HG03060 (cell line): Measurements from ENCODE around the gene TAF11L3.
"Not testable (repeated sequence)": the region's sequence is repeated elsewhere in the genome, so short reads cannot be mapped to it uniquely, and the experiment has no call there.

Experiments used
- ATAC-seq: cut with Tn5 transposase; IDR thresholded peaks from one replicate; pipeline ENCODE4 v1.9.1; 2021; ENCODE audit warnings: low read depth, moderate number of reproducible peaks; ENCODE audit not compliant: unreplicated experiment

The TAF11L3 gene

DNA sequence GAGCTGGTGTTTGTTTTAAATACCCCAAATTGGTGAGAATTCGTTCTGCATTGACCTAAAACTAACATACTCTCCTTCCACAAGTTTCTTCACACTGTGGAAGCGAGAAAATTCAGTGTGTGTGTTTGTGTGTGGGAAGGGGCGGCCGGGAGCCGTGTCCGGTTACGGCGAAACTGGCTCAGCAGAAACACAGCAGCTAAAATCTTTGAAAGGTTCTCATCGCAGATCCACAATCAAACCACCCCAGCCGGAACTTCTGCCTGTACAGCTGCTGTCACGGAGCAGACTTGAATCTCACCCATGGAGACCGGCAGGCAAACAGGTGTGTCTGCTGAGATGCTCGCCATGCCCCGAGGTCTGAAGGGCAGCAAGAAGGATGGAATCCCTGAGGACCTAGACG is at the start of gene TAF11L3:
Gene TAF11L3 (plus strand): TSS at position 301 of the 400 bp plus-strand sequence.
- not testable (repeated sequence) for ATAC-seq

DNA sequence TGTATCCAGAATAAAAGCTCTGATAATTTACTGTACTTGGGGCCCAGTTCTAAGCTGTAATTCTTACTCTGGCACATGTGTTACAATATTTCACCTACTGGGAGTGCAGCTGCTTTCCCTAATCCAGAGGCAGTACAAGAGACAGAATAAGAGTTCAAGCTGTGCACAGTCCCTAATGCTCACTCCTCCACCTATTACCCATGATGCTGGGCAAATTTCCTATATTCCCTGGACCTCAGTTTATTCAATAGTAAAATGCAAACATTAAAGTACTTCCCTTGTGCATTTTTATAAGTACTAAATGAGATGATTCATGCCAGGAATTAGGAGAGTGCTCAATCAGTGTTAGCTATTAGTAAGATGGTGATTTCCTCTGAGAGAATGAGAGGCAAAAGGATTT is 48.1 kb upstream of the TAF11L3 start:
- no peak for ATAC-seq

DNA sequence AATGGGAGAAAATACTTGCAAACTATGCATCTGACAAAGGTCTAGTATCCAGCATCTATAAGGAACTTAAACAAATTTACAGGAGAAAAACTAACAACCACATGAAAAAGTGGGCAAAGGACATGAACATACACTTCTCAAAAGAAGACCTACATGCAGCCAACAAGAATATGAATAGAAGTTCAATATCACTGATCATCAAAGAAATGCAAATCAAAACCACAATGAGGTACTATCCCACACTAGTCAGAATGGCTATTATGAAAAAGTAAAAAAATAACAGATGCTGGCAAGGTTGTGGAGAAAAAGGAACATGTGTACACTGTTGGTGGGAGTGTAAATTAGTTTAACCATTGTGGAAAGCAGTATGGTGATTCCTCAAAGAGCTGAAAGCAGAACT is 43.1 kb upstream of the TAF11L3 start:
- ATAC-seq, result not testable (repeated sequence)

DNA sequence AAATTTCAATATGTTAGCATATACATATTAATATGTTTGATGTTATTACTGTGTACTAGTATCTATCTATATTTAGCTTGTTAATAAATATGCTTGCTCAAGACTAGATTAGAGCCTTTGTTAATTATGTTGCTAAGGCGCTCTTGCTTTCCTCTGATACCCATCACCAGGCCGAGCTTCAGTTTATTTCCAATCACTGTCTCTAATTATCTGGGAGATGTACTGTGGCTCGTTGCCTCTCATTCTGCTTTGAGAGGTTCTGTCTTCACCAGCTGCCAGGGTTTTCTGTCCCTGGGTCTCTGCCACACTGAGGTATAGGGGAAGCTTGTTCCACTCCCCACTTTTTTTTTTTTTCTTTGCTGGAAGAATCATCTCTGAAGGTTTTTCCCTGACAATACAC is 41.1 kb upstream of the TAF11L3 start:
- no peak for ATAC-seq

DNA sequence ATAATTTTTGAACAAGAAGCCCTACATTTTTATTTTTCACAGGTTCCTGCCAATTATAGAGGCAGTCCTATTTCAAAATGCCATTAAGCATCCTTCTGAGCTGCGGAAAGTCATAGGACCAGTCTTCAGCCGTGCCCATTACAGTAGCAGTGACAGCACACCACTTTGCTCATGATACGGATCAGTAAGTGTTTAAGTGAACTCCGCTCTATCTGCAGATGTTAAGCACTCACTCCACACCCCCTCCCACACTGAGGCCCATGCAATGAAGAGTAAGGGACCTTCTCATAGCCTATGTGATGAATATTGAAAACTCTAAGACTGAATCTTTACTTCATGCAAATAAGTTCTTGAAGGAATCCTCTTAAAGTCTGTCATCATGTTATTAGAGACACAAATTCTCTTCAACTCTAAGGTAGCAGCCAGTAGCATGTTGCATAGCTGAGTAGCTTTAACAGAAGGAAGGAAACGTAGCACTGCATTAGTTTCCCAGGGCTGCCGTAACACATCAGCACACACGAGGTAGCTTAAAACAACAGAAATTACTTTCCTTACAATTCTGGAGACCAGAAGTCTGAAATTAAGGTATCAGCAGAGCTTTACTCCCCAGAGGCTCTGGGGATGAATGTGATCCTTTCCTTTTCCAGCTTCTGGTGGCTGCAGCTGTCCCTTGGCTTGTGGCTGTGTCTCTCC is 40.4 kb upstream of the TAF11L3 start:
- no peak for ATAC-seq

DNA sequence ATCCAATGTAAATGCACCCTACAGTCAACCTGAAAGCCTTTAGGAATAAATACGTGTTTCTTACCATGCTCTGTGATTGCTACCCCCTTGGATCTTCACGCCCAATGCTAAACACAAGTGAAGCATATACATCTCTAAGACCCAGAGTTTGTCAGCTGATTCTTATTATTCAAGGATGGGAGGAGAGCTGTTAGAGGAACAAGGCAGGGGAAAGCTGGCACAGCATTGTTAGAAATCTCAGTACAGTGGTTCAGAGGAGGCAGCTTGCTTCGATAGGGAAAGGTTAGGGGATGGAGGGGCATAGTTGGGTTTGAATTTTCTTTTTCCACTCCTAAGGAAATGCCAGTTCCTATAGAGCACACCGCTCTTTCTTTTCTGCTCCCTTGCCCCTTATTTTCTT is 36.8 kb upstream of the TAF11L3 start:
- no peak for ATAC-seq

DNA sequence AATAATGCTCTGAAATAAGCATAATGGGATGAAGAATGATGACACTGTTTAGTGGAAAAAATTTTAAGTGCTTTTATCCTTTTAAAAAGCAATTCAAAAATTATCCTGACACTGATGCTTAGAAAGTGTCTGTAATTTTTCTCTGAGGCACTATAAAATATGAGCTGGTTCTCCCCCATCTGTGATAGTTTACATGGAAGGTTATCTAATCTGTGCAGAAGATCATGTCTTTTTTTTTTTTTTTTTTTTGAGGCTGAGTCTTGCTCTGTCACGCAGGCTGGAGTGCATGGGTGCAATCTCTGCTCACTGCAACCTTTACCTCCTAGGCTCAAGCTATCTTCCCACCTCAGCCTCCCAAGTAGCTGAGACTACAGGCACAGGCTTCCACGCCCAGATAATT is 35.4 kb upstream of the TAF11L3 start:
- ATAC-seq, result no peak

DNA sequence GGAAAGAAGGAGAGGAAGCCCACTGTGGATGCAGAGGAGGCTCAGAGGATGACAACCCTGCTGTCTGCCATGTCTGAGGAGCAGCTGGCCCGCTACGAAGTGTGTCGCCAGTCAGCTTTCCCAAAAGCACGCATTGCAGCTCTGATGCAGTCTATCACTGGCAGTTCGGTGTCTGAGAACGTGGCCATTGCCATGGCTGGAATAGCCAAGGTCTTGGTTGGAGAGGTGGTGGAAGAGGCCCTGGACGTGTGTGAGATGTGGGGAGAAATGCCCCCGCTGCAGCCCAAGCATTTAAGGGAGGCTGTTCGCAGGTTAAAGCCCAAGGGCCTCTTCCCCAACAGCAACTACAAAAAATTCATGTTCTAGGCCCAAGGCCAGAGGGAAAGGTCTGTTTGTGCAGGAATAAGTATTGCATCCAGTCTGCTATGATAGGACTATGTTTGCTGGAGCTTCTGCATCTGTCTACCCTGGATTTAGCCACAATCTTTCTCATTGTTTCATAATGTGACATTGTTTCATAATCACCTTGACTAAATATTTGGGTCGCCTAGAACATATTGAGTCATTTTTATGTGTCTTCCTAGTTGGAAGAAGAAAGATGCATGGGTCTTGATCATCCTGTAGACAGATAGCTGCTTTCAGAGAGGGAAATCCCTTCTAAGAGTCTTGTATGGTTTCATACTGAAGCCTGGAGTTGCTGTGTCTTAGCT is 31.5 kb upstream of the TAF11L3 start:
- not testable (repeated sequence) for ATAC-seq

DNA sequence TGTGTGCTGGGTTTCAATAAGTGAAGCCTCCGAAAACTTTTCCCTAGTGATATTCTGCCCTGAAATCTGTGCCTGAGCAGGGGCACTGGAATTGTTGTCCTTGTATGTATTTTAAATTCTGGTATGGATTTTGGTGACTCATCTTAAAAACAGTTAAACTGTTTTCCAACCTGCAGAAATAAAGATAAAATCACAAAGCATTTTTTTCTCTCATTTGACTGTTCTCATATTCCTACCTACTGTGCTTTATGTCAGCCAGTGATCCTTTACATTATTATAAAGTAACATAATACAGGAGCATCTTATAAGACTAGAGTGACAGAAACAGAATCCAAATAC is 31.0 kb upstream of the TAF11L3 start:
- ATAC-seq, result no peak

DNA sequence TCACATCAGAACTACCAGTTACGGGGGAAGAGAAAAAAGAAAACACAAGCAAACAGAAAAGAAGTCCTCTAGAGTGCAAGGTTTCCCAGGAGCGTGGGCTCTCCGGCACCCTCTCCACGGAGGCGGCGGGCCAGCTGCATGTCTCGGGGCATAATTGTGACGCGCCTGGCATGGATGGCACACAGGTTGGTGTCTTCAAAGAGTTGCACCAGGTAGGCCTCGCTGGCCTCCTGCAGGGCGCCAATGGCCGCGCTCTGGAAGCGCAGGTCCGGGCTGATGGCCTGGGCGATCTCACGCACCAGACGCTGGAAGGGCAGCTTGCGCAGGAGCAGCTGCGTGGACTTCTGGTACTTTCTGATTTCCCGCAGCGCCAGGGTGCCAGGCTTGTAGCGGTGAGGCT is 26.9 kb upstream of the TAF11L3 start:
- not testable (repeated sequence) for ATAC-seq

DNA sequence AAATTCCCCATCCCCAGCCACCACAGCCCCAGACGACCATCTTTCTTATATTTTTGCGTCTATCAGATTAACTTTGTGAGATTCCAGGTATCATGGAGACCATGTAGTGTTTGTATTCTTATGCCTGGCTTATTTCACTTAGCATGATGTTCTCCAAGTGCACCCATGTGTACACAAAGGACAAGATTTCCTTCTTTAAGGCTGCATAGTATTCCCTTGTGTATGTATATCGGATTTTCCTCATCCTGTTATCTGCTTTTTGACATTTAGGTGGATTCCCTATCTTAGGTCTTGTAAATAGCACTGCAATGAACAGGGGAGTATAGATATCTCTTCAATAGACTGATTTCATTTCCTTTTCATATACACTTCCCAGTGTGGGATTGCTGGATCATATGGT is 25.4 kb upstream of the TAF11L3 start:
- no peak for ATAC-seq

DNA sequence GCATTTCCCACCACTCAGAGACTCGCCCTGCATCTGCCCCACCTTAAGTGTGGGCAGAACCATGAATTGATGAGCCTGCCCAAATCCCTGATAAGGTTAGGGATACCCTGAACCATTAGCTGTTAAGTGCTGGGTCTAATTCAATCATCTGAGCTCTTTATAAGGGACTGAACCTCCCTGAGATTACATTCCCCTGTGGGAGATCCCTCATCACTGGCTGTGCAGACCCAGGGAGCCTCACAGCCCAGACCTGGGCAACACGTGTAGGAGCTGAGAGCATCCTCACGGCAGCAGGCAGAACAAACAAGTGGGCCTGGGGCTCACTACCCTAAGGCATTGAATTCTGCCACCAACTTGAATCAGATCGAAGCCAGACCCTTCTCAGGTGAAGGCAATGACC is 20.7 kb upstream of the TAF11L3 start:
- no peak for ATAC-seq

DNA sequence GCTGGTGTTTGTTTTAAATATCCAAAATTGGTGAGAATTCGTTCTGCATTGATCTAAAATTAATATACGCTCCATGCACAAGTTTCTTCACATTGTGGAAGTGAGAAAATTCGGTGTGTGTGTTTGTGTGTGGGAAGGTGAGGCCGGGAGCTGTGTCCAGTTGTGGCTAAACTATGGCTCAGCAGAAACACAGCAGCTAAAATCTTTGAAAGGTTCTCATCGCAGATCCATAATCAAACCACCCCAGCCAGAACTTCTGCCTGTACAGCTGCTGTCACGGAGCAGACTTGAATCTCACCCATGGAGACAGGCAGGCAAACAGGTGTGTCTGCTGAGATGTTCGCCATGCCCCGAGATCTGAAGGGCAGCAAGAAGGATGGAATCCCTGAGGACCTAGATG is 20.2 kb upstream of the TAF11L3 start, which contains the start of gene TAF11L2:
Gene TAF11L2 (plus strand): TSS at position 301 of the 400 bp plus-strand sequence.
- ATAC-seq, result not testable (repeated sequence)

DNA sequence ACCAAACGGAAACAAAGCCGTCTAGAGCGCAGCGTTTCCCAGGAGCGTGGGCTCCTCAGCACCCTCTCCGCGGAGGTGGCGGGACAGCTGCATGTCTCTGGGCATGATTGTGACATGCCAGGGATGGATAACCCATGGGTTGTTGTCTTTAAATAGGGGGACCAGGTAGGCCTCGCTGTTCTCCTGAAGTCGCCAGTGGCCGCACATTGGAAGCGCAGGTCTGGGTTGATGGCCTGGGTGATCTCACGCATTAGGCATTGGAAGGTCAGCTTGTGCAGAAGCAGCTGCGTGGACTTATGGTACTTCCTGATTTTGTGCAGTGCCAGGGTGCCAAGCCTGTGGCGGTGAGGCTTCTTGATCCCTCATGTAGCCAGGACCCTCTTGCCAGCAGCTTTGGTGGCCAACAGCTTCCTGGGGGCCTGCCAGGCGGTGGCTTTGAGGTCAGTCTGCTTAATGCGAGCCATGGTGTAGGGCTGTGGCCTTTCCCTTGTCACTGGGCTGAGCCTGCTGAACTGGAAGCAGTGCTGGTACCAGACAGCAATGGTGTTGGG is 6.3 kb upstream of the TAF11L3 start:
- ATAC-seq, result no peak

DNA sequence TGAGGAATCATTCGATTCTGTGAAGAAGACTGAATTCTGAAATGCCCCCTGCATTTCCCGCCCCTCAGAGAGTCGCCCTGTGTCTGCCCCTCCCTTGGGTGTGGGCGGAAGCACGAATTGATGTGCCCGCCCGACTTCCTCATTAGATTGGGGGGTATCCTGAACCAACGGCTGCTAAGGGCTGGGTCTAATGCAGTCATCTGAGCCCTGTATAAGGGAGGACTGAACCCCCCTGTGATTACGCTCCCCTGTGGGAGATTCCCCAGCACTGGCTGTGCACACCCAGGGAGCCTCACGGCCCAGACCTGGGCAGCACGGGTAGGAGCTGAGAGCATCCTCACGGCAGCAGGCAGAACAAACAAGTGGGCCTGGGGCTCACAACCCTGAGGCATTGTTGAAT is 641 bp upstream of the TAF11L3 start:
- not testable (repeated sequence) for ATAC-seq

DNA sequence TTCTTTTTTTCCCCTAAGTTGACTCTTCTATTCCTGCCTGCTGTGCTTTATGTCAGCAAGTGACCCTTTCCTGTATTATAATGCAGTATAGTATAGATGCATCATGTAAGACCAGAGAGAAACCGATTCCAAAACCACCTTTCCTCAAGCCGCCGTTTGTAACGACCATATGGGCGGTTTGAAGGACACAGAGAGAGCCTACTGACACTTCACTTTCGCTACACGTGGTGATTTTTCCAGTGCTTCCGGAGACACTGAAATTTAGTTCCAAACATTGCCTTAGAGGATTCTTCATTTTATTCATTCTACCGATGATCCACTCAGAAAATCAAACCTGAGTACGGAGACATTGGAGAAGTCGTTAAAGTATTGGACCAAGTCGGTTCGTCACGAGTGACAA is 1.3 kb downstream of the TAF11L3 start:
- ATAC-seq, result not testable (repeated sequence)

DNA sequence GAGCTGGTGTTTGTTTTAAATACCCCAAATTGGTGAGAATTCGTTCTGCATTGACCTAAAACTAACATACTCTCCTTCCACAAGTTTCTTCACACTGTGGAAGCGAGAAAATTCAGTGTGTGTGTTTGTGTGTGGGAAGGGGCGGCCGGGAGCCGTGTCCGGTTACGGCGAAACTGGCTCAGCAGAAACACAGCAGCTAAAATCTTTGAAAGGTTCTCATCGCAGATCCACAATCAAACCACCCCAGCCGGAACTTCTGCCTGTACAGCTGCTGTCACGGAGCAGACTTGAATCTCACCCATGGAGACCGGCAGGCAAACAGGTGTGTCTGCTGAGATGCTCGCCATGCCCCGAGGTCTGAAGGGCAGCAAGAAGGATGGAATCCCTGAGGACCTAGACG is 3.3 kb downstream of the TAF11L3 start, which contains the start of gene TAF11L4:
Gene TAF11L4 (plus strand): TSS at position 301 of the 400 bp plus-strand sequence.
- ATAC-seq, result not testable (repeated sequence)

DNA sequence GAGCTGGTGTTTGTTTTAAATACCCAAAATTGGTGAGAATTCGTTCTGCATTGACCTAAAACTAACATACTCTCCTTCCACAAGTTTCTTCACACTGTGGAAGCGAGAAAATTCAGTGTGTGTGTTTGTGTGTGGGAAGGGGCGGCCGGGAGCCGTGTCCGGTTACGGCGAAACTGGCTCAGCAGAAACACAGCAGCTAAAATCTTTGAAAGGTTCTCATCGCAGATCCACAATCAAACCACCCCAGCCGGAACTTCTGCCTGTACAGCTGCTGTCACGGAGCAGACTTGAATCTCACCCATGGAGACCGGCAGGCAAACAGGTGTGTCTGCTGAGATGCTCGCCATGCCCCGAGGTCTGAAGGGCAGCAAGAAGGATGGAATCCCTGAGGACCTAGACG is 6.8 kb downstream of the TAF11L3 start, which contains the start of gene TAF11L5:
Gene TAF11L5 (plus strand): TSS at position 301 of the 400 bp plus-strand sequence.
- ATAC-seq, result not testable (repeated sequence)

DNA sequence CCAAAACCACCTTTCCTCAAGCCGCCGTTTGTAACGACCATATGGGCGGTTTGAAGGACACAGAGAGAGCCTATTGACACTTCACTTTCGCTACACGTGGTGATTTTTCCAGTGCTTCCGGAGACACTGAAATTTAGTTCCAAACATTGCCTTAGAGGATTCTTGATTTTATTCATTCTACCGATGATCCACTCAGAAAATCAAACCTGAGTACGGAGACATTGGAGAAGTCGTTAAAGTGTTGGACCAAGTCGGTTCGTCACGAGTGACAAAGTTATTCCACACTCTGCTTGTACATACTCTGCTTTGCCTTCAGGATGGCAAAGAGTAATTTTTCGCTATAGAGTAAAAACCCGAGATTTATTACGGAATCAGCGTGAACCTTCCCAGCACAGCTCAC is 8.3 kb downstream of the TAF11L3 start:
- ATAC-seq, result not testable (repeated sequence)

DNA sequence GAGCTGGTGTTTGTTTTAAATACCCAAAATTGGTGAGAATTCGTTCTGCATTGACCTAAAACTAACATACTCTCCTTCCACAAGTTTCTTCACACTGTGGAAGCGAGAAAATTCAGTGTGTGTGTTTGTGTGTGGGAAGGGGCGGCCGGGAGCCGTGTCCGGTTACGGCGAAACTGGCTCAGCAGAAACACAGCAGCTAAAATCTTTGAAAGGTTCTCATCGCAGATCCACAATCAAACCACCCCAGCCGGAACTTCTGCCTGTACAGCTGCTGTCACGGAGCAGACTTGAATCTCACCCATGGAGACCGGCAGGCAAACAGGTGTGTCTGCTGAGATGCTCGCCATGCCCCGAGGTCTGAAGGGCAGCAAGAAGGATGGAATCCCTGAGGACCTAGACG is 10.2 kb downstream of the TAF11L3 start, which contains the start of gene TAF11L6:
Gene TAF11L6 (plus strand): TSS at position 301 of the 400 bp plus-strand sequence.
- ATAC-seq, result not testable (repeated sequence)
